Measurements from ENCODE around the gene COL16A1. TPM values are rescaled to one million over a fixed set of nuclear protein-coding genes. Genes with fewer than 3 reads are reported as not detected.
"Not testable (repeated sequence)": the region's sequence is repeated elsewhere in the genome, so short reads cannot be mapped to it uniquely, and the experiment has no call there.

Gene COL16A1
- total RNA-seq, 6 donors from 2014 or later: 15.2 to 103 (median 40.7) TPM

DNA sequence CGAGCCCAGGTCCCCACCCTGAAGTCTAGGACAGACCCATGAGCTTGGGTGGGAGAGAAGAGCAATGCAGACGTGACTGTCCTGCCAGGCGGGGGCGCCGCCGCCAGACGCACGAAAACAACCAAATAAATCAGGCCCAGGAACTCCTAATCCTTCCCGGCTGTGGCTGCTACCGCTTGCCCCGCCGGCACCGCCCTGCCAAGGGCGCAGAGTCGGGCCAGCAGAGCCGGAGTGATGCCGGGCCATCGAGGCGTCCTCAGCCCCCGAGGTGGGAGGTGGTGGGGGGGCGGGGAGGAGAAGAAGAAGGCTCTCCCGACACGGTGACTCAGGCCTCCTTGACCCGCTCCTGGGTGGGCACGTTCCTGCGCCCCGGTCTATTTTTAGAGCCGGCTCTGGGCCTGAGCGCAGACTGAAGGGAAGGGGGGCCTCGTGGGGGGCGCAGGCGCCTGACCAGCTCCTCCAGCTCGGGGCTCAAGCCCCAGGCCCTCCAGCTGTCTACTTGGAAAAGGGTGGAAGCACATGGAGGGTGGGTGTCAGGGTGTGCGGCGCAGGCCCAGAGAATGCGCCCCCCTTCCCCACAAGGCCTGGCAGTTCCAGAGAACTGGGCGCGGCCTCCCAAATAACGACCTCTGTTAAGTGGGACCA lies 10.7 kb upstream of the COL16A1 start:
- no peak for TF ChIP-seq POLR2AphosphoS5 (IDR thresholded peaks at IDR 0.05)
- TF ChIP-seq POLR2A (IDR thresholded peaks at IDR 0.05): peak in 1 of 4 donors; percentile 0
- TF ChIP-seq, protein P1, sequence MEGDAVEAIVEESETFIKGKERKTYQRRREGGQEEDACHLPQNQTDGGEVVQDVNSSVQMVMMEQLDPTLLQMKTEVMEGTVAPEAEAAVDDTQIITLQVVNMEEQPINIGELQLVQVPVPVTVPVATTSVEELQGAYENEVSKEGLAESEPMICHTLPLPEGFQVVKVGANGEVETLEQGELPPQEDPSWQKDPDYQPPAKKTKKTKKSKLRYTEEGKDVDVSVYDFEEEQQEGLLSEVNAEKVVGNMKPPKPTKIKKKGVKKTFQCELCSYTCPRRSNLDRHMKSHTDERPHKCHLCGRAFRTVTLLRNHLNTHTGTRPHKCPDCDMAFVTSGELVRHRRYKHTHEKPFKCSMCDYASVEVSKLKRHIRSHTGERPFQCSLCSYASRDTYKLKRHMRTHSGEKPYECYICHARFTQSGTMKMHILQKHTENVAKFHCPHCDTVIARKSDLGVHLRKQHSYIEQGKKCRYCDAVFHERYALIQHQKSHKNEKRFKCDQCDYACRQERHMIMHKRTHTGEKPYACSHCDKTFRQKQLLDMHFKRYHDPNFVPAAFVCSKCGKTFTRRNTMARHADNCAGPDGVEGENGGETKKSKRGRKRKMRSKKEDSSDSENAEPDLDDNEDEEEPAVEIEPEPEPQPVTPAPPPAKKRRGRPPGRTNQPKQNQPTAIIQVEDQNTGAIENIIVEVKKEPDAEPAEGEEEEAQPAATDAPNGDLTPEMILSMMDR (IDR thresholded peaks at IDR 0.05): peak in 4 of 6 experiments; percentile 10 to 22 (median 15)
- Histone ChIP-seq H3K9me3 (no peaks in the 10 kb centered on the region), H3K4me3 (peak overlapping the region in 3 of 4 donors; percentile 35 to 51 (median 45)), H3K27me3 (peaks cover 0 to 4% (median 0%) of the 10 kb centered on the region in 4 donors), H3K4me1 (peaks cover 16 to 22% (median 21%) of the 10 kb centered on the region in 4 donors), H3K36me3 (no peaks in the 10 kb centered on the region), H3K27ac (peak overlapping the region; percentile 71 to 85 (median 82))
- DNase-seq (peak; percentile 28 to 91), ATAC-seq (ENCODE audit: low FRiP score in 2 of 2) (peak; percentile 39 to 77)
- 6 to 9% methylated on average over 15 to 22 of the region's 39 CpGs for WGBS, 2 donors

DNA sequence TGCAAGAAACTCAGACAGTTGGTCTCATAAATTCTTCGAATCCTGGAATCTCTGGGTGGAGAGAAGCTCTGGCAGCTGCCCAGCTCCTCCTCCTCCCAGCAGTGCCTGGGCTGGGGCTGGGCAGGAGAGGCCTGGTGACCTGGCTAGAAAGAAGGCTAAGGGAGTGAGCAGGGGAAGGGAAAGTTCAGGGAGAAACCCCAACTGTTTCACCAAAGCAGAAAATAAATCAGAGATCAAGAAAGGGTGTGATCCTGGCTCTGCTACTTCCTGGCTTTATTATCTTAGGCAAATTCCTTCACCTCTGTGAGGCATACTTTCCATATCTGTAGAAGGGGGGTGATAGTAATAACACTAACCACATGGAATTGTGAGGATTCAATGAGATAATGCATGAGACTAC lies 8.8 kb upstream of the COL16A1 start:
- H3K9me3 ChIP-seq: no peaks in the 10 kb centered on the region
- WGBS, 2 donors: 25 to 45% methylated on average over 1 of the region's 1 CpG
- no peak for TF ChIP-seq EP300 (IDR thresholded peaks at IDR 0.05)
- peak in 1 of 2 donors; percentile 18 for TF ChIP-seq POLR2AphosphoS5 (IDR thresholded peaks at IDR 0.05)
- peak overlapping the region in 2 of 4 donors; percentile 4 to 9 for H3K27ac ChIP-seq
- no peak overlapping the region for H3K4me3 ChIP-seq
- no peak for DNase-seq
- peak in 1 of 2 donors; percentile 34 for ATAC-seq (ENCODE audit: low FRiP score in 2 of 2)
- peaks cover 16 to 24% (median 21%) of the 10 kb centered on the region in 4 donors for H3K4me1 ChIP-seq
- no peaks in the 10 kb centered on the region for H3K36me3 ChIP-seq
- H3K27me3 ChIP-seq: peaks cover 0 to 4% (median 0%) of the 10 kb centered on the region in 4 donors

DNA sequence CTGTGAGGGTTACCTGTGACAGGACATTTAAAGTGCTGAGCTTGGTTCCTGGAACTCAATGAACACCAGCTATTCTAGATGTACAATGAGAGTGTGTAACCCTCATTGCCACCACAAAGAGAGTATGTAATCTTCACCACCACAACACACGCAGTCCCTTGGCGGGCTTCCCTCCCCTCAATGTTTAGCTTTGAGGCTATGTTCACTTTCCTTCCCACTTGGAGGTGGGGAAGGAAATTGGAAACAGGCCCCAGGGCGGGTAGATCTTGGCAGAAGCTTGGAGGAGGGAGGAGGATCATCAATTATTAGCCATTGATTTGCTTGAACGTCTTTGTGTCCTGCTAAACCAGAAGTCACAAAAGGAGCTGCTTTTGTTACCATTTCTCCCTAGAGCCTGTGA lies 8.3 kb upstream of the COL16A1 start:
- DNase-seq: no peak

DNA sequence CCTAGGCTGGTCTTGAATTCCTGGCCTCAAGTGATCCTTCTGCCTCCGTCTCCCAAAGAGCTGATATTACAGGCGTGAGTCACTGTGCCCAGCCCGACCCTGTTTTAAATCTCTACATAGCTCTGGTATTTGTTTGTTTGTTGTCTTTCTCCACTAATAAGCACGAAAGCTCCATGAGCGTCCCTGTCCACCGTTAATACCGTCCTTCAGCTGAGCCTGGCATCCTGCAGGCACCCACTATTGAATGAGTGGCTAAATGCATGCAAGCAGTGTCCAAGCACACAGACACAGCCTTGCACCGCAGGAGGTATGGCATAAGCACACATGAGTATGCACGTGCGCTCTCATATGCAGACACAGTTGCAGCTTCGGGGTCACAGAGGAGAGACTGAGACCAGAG lies 4.5 kb upstream of the COL16A1 start:
- TF ChIP-seq, protein P1 (IDR thresholded peaks at IDR 0.05): no peak
- TF ChIP-seq POLR2AphosphoS5 (IDR thresholded peaks at IDR 0.05): no peak
- TF ChIP-seq EP300 (IDR thresholded peaks at IDR 0.05): no peak
- TF ChIP-seq POLR2A (IDR thresholded peaks at IDR 0.05): no peak
- ATAC-seq (ENCODE audit: low FRiP score in 2 of 2) (no peak), DNase-seq (no peak)
- H3K4me3 ChIP-seq: no peak overlapping the region
- H3K4me1 ChIP-seq: peaks cover 17 to 27% (median 19%) of the 10 kb centered on the region in 4 donors
- 77 to 81% methylated on average over 11 of the region's 11 CpGs for WGBS, 2 donors
- H3K27ac ChIP-seq: no peak overlapping the region
- H3K9me3 ChIP-seq: no peaks in the 10 kb centered on the region
- peaks cover 0 to 13% (median 5%) of the 10 kb centered on the region in 4 donors for H3K27me3 ChIP-seq
- H3K36me3 ChIP-seq: no peaks in the 10 kb centered on the region

More for the DNA sequence above, 8.3 kb upstream of the COL16A1 start:
- 41 to 50% methylated on average over 4 of the region's 4 CpGs for WGBS, 2 donors
- no peaks in the 10 kb centered on the region for H3K36me3 ChIP-seq
- H3K4me1 ChIP-seq: peaks cover 16 to 26% (median 21%) of the 10 kb centered on the region in 4 donors
- no peak for ATAC-seq (ENCODE audit: low FRiP score in 2 of 2)
- H3K27ac ChIP-seq: peak overlapping the region in 1 of 4 donors; percentile 9
- H3K4me3 ChIP-seq: no peak overlapping the region
- TF ChIP-seq EP300 (IDR thresholded peaks at IDR 0.05) (no peak), POLR2AphosphoS5 (IDR thresholded peaks at IDR 0.05) (no peak), POLR2A (IDR thresholded peaks at IDR 0.05) (no peak)
- TF ChIP-seq, protein P1 (IDR thresholded peaks at IDR 0.05): no peak
- peaks cover 0 to 4% (median 0%) of the 10 kb centered on the region in 4 donors for H3K27me3 ChIP-seq
- no peaks in the 10 kb centered on the region for H3K9me3 ChIP-seq

DNA sequence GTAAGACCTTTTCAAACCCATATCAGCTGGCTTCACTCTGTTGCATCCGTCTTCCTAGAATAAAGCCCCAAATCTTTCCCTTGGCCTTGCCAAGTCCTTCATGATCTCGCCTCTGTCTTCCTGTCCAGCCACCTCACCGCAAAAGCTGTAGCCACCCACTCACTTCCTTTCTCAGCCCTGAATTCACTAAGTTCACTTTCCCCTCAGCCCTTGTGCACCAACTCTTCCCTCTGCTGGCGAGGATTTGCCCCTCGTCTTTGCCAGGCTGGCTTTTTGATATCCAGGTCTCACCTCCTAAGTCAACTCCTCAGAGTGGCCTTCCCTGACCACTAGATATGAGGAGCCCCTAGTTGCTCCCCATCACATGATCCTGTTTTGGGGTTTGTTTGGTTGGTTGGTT lies 3.9 kb upstream of the COL16A1 start:
- DNase-seq: no peak
- 24 to 31% methylated on average over 5 of the region's 5 CpGs for WGBS, 2 donors
- TF ChIP-seq, protein P1 (IDR thresholded peaks at IDR 0.05): no peak
- no peak for TF ChIP-seq POLR2A (IDR thresholded peaks at IDR 0.05)
- no peak for TF ChIP-seq POLR2AphosphoS5 (IDR thresholded peaks at IDR 0.05)
- no peak for TF ChIP-seq EP300 (IDR thresholded peaks at IDR 0.05)
- Histone ChIP-seq H3K4me1 (peaks cover 16 to 27% (median 17%) of the 10 kb centered on the region in 4 donors), H3K4me3 (no peak overlapping the region), H3K27me3 (peaks cover 0 to 13% (median 5%) of the 10 kb centered on the region in 4 donors), H3K36me3 (no peaks in the 10 kb centered on the region), H3K27ac (no peak overlapping the region), H3K9me3 (no peaks in the 10 kb centered on the region)
- ATAC-seq (ENCODE audit: low FRiP score in 2 of 2): no peak

DNA sequence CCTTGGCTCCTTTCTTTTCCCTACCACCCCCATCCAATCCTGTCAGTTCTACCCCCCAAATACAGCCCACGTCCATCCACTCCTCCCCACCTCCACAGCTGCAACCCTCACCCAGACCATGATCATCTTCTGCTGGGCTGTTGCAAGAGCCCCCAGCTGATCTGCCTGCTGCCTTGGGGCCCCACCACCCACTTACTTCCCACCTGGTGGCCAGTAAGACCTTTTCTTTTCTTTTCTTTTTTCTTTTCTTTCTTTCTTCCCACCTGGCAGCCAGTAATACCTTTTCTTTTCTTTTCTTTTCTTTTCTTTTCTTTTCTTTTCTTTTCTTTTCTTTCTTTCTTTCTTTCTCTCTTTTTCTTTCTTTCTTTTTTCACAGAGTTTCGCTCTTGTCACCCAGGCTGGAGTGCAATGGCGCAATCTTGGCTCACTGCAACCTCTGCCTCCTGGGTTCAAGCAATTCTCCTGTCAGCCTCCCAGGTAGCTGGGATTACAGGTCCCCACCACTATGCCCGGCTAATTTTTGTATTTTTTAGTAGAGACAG lies 3.3 kb upstream of the COL16A1 start:
- not testable (repeated sequence) for ATAC-seq (ENCODE audit: low FRiP score in 2 of 2); H3K4me3 ChIP-seq; DNase-seq; H3K9me3 ChIP-seq; H3K36me3 ChIP-seq; H3K27ac ChIP-seq
- WGBS, 2 donors: 69 to 70% methylated on average over 4 of the region's 4 CpGs
- Histone ChIP-seq H3K4me1 (peaks cover 16 to 27% (median 17%) of the 10 kb centered on the region in 4 donors), H3K27me3 (peaks cover 0 to 13% (median 5%) of the 10 kb centered on the region in 4 donors)
